H1 (cell line): ENCODE data around the gene TTC31. TPM values are rescaled to one million over a fixed set of nuclear protein-coding genes. Genes with fewer than 3 reads are reported as not detected.
A peak's percentile ranks its signal among the peaks of the same experiment; 100 is the strongest.

Experiments used
- CTCF ChIA-PET: fragments of 300-600 bp; sonication (Branson Sonifier 250); formaldehyde crosslinking; loops from one replicate; lab custom pipeline; 2021; ENCODE audit not compliant: partially characterized antibody; lab: Charles Lee
- POLR2A ChIA-PET: fragments of 300-600 bp; sonication (Branson Sonifier 250); formaldehyde crosslinking; loops from one replicate; lab custom pipeline; 2021; ENCODE audit warnings: inconsistent platforms; ENCODE audit not compliant: partially characterized antibody; lab: Charles Lee
- DNase-seq, 2 experiments: peaks; one replicate each; pipeline versions ENCODE4 v3.0.0 to v3.0.0-alpha.2; 2010 to 2022; ENCODE audit warnings: low spot score in 2 of 2, low read depth in 1 of 2, mixed read lengths in 1 of 2
- FAIRE-seq: peaks from 2 replicates; lab custom pipeline; 2011; peaks lifted over from hg19 to GRCh38; lab: Jason Lieb, UNC
- H2AFZ ChIP-seq: 2 replicates; pipeline ENCODE4 v1.8.1; 2012; ENCODE audit warnings: low read length, inconsistent platforms
- H2AK5ac ChIP-seq: 2 replicates; pipeline ENCODE4 v1.6.1; 2013; ENCODE audit warnings: low read depth, low read length
- H2BK120ac ChIP-seq: replicated peaks from 2 replicates; pipeline ENCODE3; 2013; ENCODE audit warnings: low read depth, low read length, inconsistent platforms
- H2BK12ac ChIP-seq: 2 replicates; pipeline ENCODE4 v1.6.1; 2013; ENCODE audit warnings: low read depth, low read length
- H2BK15ac ChIP-seq: 2 replicates; pipeline ENCODE4 v1.6.1; 2013; ENCODE audit warnings: low read length
- H2BK20ac ChIP-seq: 2 replicates; pipeline ENCODE4 v1.6.1; 2013; ENCODE audit warnings: low read length
- H2BK5ac ChIP-seq: 2 replicates; pipeline ENCODE4 v1.6.1; 2013; ENCODE audit warnings: low read depth, low read length
- H3K14ac ChIP-seq: 2 replicates; pipeline ENCODE4 v1.6.1; 2013; ENCODE audit warnings: inconsistent platforms; ENCODE audit not compliant: insufficient read length
- H3K18ac ChIP-seq: 2 replicates; pipeline ENCODE4 v1.6.1; 2013; ENCODE audit warnings: low read length; ENCODE audit errors: extremely low read depth
- H3K23ac ChIP-seq: 2 replicates; pipeline ENCODE4 v1.6.1; 2013; ENCODE audit warnings: inconsistent platforms; ENCODE audit not compliant: insufficient read length
- H3K23me2 ChIP-seq: 2 replicates; pipeline ENCODE4 v1.6.1; 2013; ENCODE audit warnings: low read depth, low read length
- H3K27ac ChIP-seq: 2 replicates; pipeline ENCODE4 v1.6.1; 2011; ENCODE audit warnings: low read depth, low read length, inconsistent platforms
- H3K27me3 ChIP-seq, 4 experiments: replicated peaks in 1 of 4; 1 replicate in 1 of 4; 2 replicates in 3 of 4; pipeline versions ENCODE4 v1.6.1 to v1.8.1; 2011 to 2013; ENCODE audit warnings: low read length in 3 of 4, mild to moderate bottlenecking in 3 of 4, inconsistent platforms in 2 of 4, mixed read lengths in 2 of 4, moderate library complexity in 1 of 4; ENCODE audit not compliant: control insufficient read depth in 3 of 4, insufficient read depth in 3 of 4; ENCODE audit errors: extremely low read depth in 1 of 4
- H3K36me3 ChIP-seq, 4 experiments: 2 replicates each; pipeline versions ENCODE4 v1.6.1 to v1.8.1; 2011 to 2013; ENCODE audit warnings: mild to moderate bottlenecking in 4 of 4, low read length in 3 of 4, moderate library complexity in 2 of 4, control low read depth in 1 of 4, inconsistent platforms in 1 of 4; ENCODE audit not compliant: insufficient read depth in 4 of 4, control insufficient read depth in 2 of 4
- H3K4ac ChIP-seq: replicated peaks from 2 replicates; pipeline ENCODE3; 2013; ENCODE audit warnings: low read length, low read depth, mixed read lengths, inconsistent platforms; ENCODE audit not compliant: insufficient read length
- H3K4me1 ChIP-seq, 4 experiments: replicated peaks in 1 of 4; 1 replicate in 1 of 4; 2 replicates in 3 of 4; pipeline versions ENCODE4 v1.6.1 to v1.8.1; 2011 to 2013; ENCODE audit warnings: low read length in 3 of 4, inconsistent platforms in 2 of 4, mixed read lengths in 1 of 4; ENCODE audit not compliant: insufficient read depth in 4 of 4, control insufficient read depth in 3 of 4
- H3K4me2 ChIP-seq, 2 experiments: 2 replicates each; pipeline versions ENCODE4 v1.6.1 to v1.8.1; 2011 to 2013; ENCODE audit warnings: low read depth in 2 of 2, low read length in 2 of 2, control low read depth in 1 of 2, inconsistent platforms in 1 of 2, mild to moderate bottlenecking in 1 of 2; ENCODE audit not compliant: insufficient read depth in 1 of 2
- H3K4me3 ChIP-seq, 4 experiments: fragments of 200-600, 300-600 bp in 1 of 4; sonication (generic), shearing (Covaris generic), sonication (Bioruptor Twin) in 1 of 4; 2 replicates each; pipeline versions ENCODE4 v1.5.1 to v1.8.1; 2011 to 2016; ENCODE audit warnings: low read length in 4 of 4, low read depth in 3 of 4, control low read depth in 2 of 4, inconsistent platforms in 2 of 4, mild to moderate bottlenecking in 2 of 4, mixed read lengths in 1 of 4, moderate library complexity in 1 of 4; ENCODE audit not compliant: insufficient read depth in 2 of 4; ENCODE audit errors: extremely low read depth in 1 of 4
- H3K56ac ChIP-seq: replicated peaks from 2 replicates; pipeline ENCODE3; 2013; ENCODE audit warnings: low read depth, mild to moderate bottlenecking, mixed read lengths, low read length, inconsistent platforms; ENCODE audit not compliant: insufficient read length
- H3K79me1 ChIP-seq: 2 replicates; pipeline ENCODE4 v1.6.1; 2013; ENCODE audit warnings: low read depth, low read length, control low read depth
- H3K79me2 ChIP-seq, 2 experiments: 2 replicates each; pipeline versions ENCODE4 v1.6.1 to v1.8.1; 2012 to 2013; ENCODE audit warnings: low read length in 2 of 2, mild to moderate bottlenecking in 2 of 2, inconsistent platforms in 1 of 2; ENCODE audit not compliant: insufficient read depth in 2 of 2, control insufficient read depth in 1 of 2
- H3K9ac ChIP-seq, 4 experiments: replicated peaks in 1 of 4; 1 replicate in 1 of 4; 2 replicates in 3 of 4; pipeline versions ENCODE4 v1.6.1 to v1.8.1; 2011 to 2013; ENCODE audit warnings: low read depth in 3 of 4, low read length in 3 of 4, control low read depth in 2 of 4, mild to moderate bottlenecking in 2 of 4, moderate library complexity in 2 of 4, inconsistent platforms in 1 of 4; ENCODE audit errors: extremely low read depth in 1 of 4
- H3K9me3 ChIP-seq, 2 experiments: 2 replicates each; pipeline versions ENCODE4 v1.6.1 to v1.8.1; 2012 to 2013; ENCODE audit warnings: mild to moderate bottlenecking in 2 of 2, moderate library complexity in 2 of 2, control low read depth in 1 of 2, inconsistent platforms in 1 of 2, low read depth in 1 of 2, low read length in 1 of 2, mixed read lengths in 1 of 2; ENCODE audit not compliant: insufficient read depth in 2 of 2
- H4K20me1 ChIP-seq, 2 experiments: replicated peaks in 1 of 2; 2 replicates each; pipeline versions ENCODE3 to v1.8.1; 2011 to 2013; ENCODE audit warnings: inconsistent platforms in 2 of 2, low read length in 2 of 2, mild to moderate bottlenecking in 1 of 2; ENCODE audit not compliant: insufficient read depth in 2 of 2, control insufficient read depth in 1 of 2
- H4K5ac ChIP-seq: 2 replicates; pipeline ENCODE4 v1.6.1; 2013; ENCODE audit warnings: low read length, low read depth, mixed read lengths, inconsistent platforms; ENCODE audit not compliant: insufficient read length
- H4K8ac ChIP-seq: 2 replicates; pipeline ENCODE4 v1.8.0; 2013; ENCODE audit warnings: mild to moderate bottlenecking, moderate library complexity, low read length, inconsistent platforms; ENCODE audit not compliant: insufficient read depth; ENCODE audit errors: extremely low read depth
- H4K91ac ChIP-seq: replicated peaks from 2 replicates; pipeline ENCODE3; 2013; ENCODE audit warnings: low read length, mixed read lengths, inconsistent platforms; ENCODE audit not compliant: insufficient read length
- EZH2 ChIP-seq: fragments of 200-600 bp; sonication (generic); IDR thresholded peaks from 2 replicates; pipeline ENCODE4 v1.7.1; 2012; ENCODE audit warnings: low read depth, mild to moderate bottlenecking, moderate library complexity, low read length, inconsistent platforms; ENCODE audit not compliant: severe bottlenecking
- PHF8 ChIP-seq: fragments of 200-600 bp; sonication (generic); conservative IDR thresholded peaks from 2 replicates; pipeline ENCODE4 v1.7.1; 2012; ENCODE audit warnings: low read depth, mild to moderate bottlenecking, inconsistent platforms, low read length, moderate library complexity
- RAD21 ChIP-seq, 2 experiments: IDR thresholded peaks in 1 of 2; conservative IDR thresholded peaks in 1 of 2; 2 replicates each; pipeline ENCODE4 v1.6.1; 2011; ENCODE audit warnings: low read depth in 2 of 2, low read length in 2 of 2, improper control_type of control experiment in 1 of 2, inconsistent platforms in 1 of 2, mild to moderate bottlenecking in 1 of 2, moderate library complexity in 1 of 2
- WGBS, 2 experiments: shearing (Covaris generic) in 1 of 2; methylation state at CpG; one replicate each; pipeline versions ENCODE4 v1.1.6 to v1.1.7; 2013 to 2015; ENCODE audit warnings: low lambda C conversion rate in 2 of 2, mixed read lengths in 2 of 2, inconsistent platforms in 1 of 2, low coverage in 1 of 2, missing lambda C conversion rate in 1 of 2; ENCODE audit not compliant: insufficient replicate concordance in 2 of 2, insufficient coverage in 1 of 2, insufficient read length in 1 of 2; ENCODE audit errors: extremely low coverage in 1 of 2, missing lambda C conversion rate in 1 of 2; 5-methylcytosine and 5-hydroxymethylcytosine counted together
- polyA plus RNA-seq, 7 experiments: library from polyadenylated mRNA; depleted of rRNA in 3 of 7; stranded (reverse) in 5 of 7; unstranded in 2 of 7; fragments of >200 nt in 5 of 7; fragments of 200-250 nt in 2 of 7; gene quantifications; 1 replicate in 5 of 7; 2 replicates in 1 of 7; 4 replicates in 1 of 7; pipeline versions ENCODE4 v1.2.1 to v1.2.3, GENCODE V29; 2011 to 2013; ENCODE audit warnings: missing spikeins in 2 of 7, mixed read lengths in 2 of 7
- total RNA-seq: library from RNA; stranded (reverse); fragmentation: NEBNext Ultra II Directional; extraction: Animal tissue kit (Norgen Biotek cat#: 25700); gene quantifications from 2 replicates; pipeline ENCODE4 v1.2.1, GENCODE V29; 2021
- TF ChIP-seq, protein P1 (sequence below): IDR thresholded peaks from 2 replicates; pipeline ENCODE4 v1.6.1; 2012; ENCODE audit warnings: inconsistent platforms
- TF ChIP-seq, protein P2 (sequence below), 3 experiments: IDR thresholded peaks; 1 replicate in 2 of 3; 2 replicates in 1 of 3; pipeline versions ENCODE4 v1.5.1 to v1.6.1; 2011; ENCODE audit warnings: low read length in 3 of 3, mild to moderate bottlenecking in 3 of 3, inconsistent platforms in 2 of 3, low read depth in 1 of 3, moderate library complexity in 1 of 3; ENCODE audit not compliant: insufficient read depth in 1 of 3; ENCODE audit errors: control extremely low read depth in 1 of 3

The TTC31 gene
- total and polyA plus RNA-seq, 2 of the 8 experiments (the other 6 are each of a cell fraction or from before 2014, with no cell fraction given): 28.8 to 29.9 TPM

DNA sequence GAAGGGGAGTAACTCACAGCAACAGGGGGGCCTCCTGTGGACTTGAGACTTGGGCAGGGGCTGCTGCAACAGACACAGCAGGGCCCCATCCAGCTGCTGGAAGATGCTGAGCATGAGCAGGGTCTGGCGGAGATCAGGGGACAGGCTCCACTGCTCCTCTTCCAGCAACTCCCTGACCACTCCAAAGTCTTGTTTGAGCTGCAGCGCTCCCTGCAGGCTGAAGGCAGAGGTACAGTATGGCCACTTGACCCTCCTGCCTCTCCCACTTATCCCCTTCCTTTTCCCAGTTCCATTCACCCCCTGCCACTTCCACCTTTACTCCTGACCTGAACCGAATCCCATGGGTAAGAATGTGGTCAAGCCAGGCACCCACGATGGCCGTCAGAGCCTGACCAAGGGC lies 8.0 kb upstream of the TTC31 start:
- no peak for TF ChIP-seq EZH2
- TF ChIP-seq PHF8: no peak
- TF ChIP-seq, protein P1, sequence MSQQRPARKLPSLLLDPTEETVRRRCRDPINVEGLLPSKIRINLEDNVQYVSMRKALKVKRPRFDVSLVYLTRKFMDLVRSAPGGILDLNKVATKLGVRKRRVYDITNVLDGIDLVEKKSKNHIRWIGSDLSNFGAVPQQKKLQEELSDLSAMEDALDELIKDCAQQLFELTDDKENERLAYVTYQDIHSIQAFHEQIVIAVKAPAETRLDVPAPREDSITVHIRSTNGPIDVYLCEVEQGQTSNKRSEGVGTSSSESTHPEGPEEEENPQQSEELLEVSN: no peak
- TF ChIP-seq, protein P2, sequence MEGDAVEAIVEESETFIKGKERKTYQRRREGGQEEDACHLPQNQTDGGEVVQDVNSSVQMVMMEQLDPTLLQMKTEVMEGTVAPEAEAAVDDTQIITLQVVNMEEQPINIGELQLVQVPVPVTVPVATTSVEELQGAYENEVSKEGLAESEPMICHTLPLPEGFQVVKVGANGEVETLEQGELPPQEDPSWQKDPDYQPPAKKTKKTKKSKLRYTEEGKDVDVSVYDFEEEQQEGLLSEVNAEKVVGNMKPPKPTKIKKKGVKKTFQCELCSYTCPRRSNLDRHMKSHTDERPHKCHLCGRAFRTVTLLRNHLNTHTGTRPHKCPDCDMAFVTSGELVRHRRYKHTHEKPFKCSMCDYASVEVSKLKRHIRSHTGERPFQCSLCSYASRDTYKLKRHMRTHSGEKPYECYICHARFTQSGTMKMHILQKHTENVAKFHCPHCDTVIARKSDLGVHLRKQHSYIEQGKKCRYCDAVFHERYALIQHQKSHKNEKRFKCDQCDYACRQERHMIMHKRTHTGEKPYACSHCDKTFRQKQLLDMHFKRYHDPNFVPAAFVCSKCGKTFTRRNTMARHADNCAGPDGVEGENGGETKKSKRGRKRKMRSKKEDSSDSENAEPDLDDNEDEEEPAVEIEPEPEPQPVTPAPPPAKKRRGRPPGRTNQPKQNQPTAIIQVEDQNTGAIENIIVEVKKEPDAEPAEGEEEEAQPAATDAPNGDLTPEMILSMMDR (IDR thresholded peaks at IDR 0.05; ENCODE audit: control extremely low read depth in 1 of 3, insufficient read depth in 1 of 3, low read depth in 1 of 3, low read length in 3 of 3): peak; percentile 44 to 83 (median 82)
- TF ChIP-seq RAD21 (IDR thresholded peaks at IDR 0.05 in 1 of 2, conservative IDR thresholded peaks at IDR 0.05 in 1 of 2; ENCODE audit: low read depth in 2 of 2, low read length in 2 of 2): peak; percentile 44 to 60
- TF ChIP-seq, all 59 proteins: peak for 2
- H3K9ac ChIP-seq: no peak overlapping the region
- H3K18ac ChIP-seq: no peak overlapping the region
- no peak overlapping the region for H3K56ac ChIP-seq
- FAIRE-seq (no peak), DNase-seq (peak in 1 of 2 experiments; percentile 78)
- no peak overlapping the region for H3K14ac ChIP-seq
- H3K36me3 ChIP-seq: peaks cover 0 to 4% (median 2%) of the 10 kb centered on the region in 4 experiments; a peak in 6 of 8 replicates
- CTCF ChIA-PET: interaction anchor here (0.9 to 5.7 kb wide), 26 partner anchors 7 to 171 kb away, joined by 3 to 86 read pairs (median 4); partner anchors contain the start of genes C2orf81, CCDC142, INO80B and MOGS
- peaks cover 11% of the 10 kb centered on the region for H3K23me2 ChIP-seq
- no peak overlapping the region for H4K5ac ChIP-seq
- no peaks in the 10 kb centered on the region for H3K9me3 ChIP-seq
- peak overlapping the region; percentile 14; the same call in 1 of the 2 replicates for H4K8ac ChIP-seq
- H3K79me2 ChIP-seq: no peaks in the 10 kb centered on the region
- no peaks in the 10 kb centered on the region; the same call in 1 of the 2 replicates for H3K79me1 ChIP-seq
- no peak overlapping the region for H2AFZ ChIP-seq
- no peak overlapping the region for H2BK5ac ChIP-seq
- H3K4me1 ChIP-seq: peaks cover 0 to 3% (median 2%) of the 10 kb centered on the region in 4 experiments; a peak in 3 of 7 replicates
- no peaks in the 10 kb centered on the region for H3K27me3 ChIP-seq
- H4K91ac ChIP-seq: no peak overlapping the region
- H4K20me1 ChIP-seq: peaks cover 0 to 1% of the 10 kb centered on the region in 2 experiments
- no peak overlapping the region for H3K23ac ChIP-seq
- POLR2A ChIA-PET: interaction anchor here (1.0 to 5.2 kb wide), 6 partner anchors 16 to 39 kb away, joined by 3 to 89 read pairs (median 4); partner anchors contain the start of genes INO80B, RTKN and WBP1
- no peak overlapping the region for H2AK5ac ChIP-seq
- no peak overlapping the region for H3K4me3 ChIP-seq
- H3K4me2 ChIP-seq: no peak overlapping the region
- H3K4ac ChIP-seq: no peak overlapping the region
- H2BK12ac ChIP-seq: no peak overlapping the region
- H2BK15ac ChIP-seq: no peak overlapping the region
- no peak overlapping the region for H2BK20ac ChIP-seq
- H3K27ac ChIP-seq: no peak overlapping the region
- 82% methylated on average over 5 of the region's 5 CpGs; no CpG with 5 or more reads in 1 of the 2 experiments for WGBS, 2 experiments
- no peak overlapping the region for H2BK120ac ChIP-seq
